Activated CD8-positive, alpha-beta T cell treated with anti-CD3 and anti-CD28 coated beads for 36 hours (primary cell): ENCODE measurements around the gene BAAT. TPM values are rescaled to one million over a fixed set of nuclear protein-coding genes. Genes with fewer than 3 reads are reported as not detected.

Experiments used
- ATAC-seq: fragments of 200-7000 bp; cut with Tn5 transposase; one replicate; pipeline ENCODE4 v1.10.0; 2021; ENCODE audit warnings: mild to moderate bottlenecking, moderate library complexity
- CTCF ChIA-PET: fragments of 350-600 bp; sonication (Branson Sonifier 250); formaldehyde crosslinking; loops from one replicate; lab custom pipeline; 2021; ENCODE audit warnings: antibody characterized with exemption; lab: Charles Lee
- POLR2A ChIA-PET: fragments of 350-600 bp; sonication (Branson Sonifier 250); formaldehyde crosslinking; loops from one replicate; lab custom pipeline; 2021; ENCODE audit warnings: antibody characterized with exemption; lab: Charles Lee
- DNase-seq: peaks from one replicate; pipeline ENCODE4 v3.0.0-alpha.2; 2020
- H3K27ac Mint-ChIP-seq: one replicate; pipeline ENCODE4 v1.8.0; 2021; ENCODE audit warnings: mild to moderate bottlenecking, mixed read lengths
- H3K27me3 Mint-ChIP-seq: one replicate; pipeline ENCODE4 v1.8.0; 2021; ENCODE audit warnings: mixed read lengths
- H3K36me3 Mint-ChIP-seq: one replicate; pipeline ENCODE4 v1.8.0; 2021; ENCODE audit warnings: low read depth, mixed read lengths
- H3K4me1 Mint-ChIP-seq: one replicate; pipeline ENCODE4 v1.8.0; 2021; ENCODE audit warnings: low read depth, mixed read lengths
- H3K4me3 Mint-ChIP-seq: one replicate; pipeline ENCODE4 v1.8.0; 2021; ENCODE audit warnings: mild to moderate bottlenecking, moderate library complexity, mixed read lengths
- H3K9me3 Mint-ChIP-seq: one replicate; pipeline ENCODE4 v1.8.0; 2021; ENCODE audit warnings: mixed read lengths
- intact Hi-C: fragments of 100-400 bp; cut with micrococcal nuclease; formaldehyde crosslinking; loops from one replicate; pipeline ENCODE4 v1.10.0; 2022
- total RNA-seq, 2 experiments: library from RNA; stranded (reverse); gene quantifications; one replicate each; pipeline ENCODE4 v1.2.3, GENCODE V29; 2021
- TF ChIP-seq, protein P1 (sequence below): fragments of 200-600 bp; IDR thresholded peaks from one replicate; pipeline ENCODE4 v1.8.0; 2022; ENCODE audit warnings: antibody characterized with exemption, mild to moderate bottlenecking

BAAT gene
- total RNA-seq, 2 experiments from 2014 or later: not detected

DNA sequence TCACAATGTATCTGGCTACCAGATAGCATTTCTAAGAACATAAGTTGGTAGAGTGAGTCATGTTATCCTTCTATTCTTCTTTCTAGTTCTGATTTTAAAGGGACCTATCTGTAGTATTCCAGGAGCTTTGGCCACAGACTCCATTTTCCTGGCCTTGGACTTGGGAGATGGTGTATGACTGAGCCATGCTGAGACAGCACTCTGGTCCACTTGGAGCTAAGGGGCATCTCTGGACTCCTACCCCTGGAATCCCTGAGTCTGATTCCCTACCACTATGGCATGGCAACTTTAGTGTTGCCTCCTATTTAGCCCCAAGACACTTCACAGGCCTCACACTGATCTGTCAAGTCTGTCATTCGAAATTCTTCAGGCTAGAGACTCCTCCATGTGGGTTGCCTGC, 58.8 kb downstream of the BAAT start:
- DNase-seq (no peak), ATAC-seq (no peak)
- Mint-ChIP-seq H3K9me3 (peaks cover 3% of the 10 kb centered on the region), H3K4me1 (no peaks in the 10 kb centered on the region), H3K27me3 (peaks cover 9% of the 10 kb centered on the region), H3K27ac (no peak overlapping the region), H3K36me3 (peaks cover 2% of the 10 kb centered on the region), H3K4me3 (no peak overlapping the region)
- ChIA-PET CTCF (no interaction called here), POLR2A (no interaction called here)
- TF ChIP-seq, protein P1, sequence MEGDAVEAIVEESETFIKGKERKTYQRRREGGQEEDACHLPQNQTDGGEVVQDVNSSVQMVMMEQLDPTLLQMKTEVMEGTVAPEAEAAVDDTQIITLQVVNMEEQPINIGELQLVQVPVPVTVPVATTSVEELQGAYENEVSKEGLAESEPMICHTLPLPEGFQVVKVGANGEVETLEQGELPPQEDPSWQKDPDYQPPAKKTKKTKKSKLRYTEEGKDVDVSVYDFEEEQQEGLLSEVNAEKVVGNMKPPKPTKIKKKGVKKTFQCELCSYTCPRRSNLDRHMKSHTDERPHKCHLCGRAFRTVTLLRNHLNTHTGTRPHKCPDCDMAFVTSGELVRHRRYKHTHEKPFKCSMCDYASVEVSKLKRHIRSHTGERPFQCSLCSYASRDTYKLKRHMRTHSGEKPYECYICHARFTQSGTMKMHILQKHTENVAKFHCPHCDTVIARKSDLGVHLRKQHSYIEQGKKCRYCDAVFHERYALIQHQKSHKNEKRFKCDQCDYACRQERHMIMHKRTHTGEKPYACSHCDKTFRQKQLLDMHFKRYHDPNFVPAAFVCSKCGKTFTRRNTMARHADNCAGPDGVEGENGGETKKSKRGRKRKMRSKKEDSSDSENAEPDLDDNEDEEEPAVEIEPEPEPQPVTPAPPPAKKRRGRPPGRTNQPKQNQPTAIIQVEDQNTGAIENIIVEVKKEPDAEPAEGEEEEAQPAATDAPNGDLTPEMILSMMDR: no peak
- intact Hi-C loops: no loop called here

DNA sequence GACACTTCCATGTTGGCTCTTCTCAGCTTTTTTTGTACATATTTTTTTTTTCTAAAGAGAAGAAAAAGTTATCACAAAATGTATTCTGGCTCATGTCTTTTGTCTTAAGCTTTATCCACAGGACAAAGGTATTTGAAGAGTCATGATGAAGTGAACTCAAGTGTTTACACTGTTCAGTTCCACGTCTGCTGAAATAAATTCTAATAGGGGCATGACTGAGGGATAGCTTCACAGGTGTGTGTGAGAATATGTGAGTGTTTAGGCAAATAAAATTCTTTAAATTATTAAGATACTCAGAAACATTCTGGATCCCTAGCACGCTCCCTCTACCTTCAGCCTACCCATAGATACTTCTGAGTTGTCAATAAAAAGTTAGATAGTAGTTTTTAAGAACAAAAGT, 59.8 kb downstream of the BAAT start:
- ATAC-seq (no peak), DNase-seq (no peak)
- CTCF ChIA-PET: no interaction called here
- Mint-ChIP-seq H3K27ac (no peak overlapping the region), H3K4me1 (no peaks in the 10 kb centered on the region), H3K9me3 (peaks cover 3% of the 10 kb centered on the region), H3K27me3 (peaks cover 7% of the 10 kb centered on the region), H3K4me3 (no peak overlapping the region), H3K36me3 (peaks cover 2% of the 10 kb centered on the region)
- intact Hi-C loops: no loop called here
- TF ChIP-seq, protein P1: no peak
- POLR2A ChIA-PET: interaction anchor here (0.6 kb wide), 2 partner anchors 27 to 625 kb away, joined by 3 read pairs; no protein-coding TSS in a partner anchor

DNA sequence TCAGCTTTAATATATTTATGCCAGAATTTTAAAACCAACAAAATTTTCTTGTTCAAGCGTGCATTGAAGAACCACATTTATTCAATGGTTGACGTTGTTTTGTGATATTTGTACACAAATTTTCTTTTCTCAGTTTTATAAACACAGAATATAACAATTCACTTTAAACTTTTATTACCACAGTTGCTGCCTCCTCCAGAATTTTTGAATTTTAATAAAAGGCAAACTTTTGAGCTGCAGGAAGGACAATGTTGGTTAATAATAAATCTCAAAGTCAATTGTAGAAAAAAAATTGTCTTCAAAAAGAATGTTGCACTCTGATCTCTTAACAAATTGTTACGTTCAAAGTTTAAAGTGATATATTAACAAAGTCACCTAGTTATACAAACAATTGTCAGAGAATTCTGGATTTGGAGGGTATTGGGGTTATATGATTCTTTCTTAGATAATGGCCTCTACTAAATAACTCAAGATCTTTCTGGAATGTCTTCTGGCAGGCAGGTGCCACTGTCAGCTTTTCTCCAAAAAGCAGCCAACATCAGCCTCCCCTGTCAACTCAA, 60.5 kb downstream of the BAAT start:
- no peaks in the 10 kb centered on the region for H3K4me1 Mint-ChIP-seq
- TF ChIP-seq, protein P1: no peak
- H3K9me3 Mint-ChIP-seq: peaks cover 3% of the 10 kb centered on the region
- ATAC-seq: no peak
- H3K4me3 Mint-ChIP-seq: no peak overlapping the region
- intact Hi-C loops: no loop called here
- ChIA-PET POLR2A (interaction anchor here (0.6 kb wide), 2 partner anchors 27 to 625 kb away, joined by 3 read pairs; no protein-coding TSS in a partner anchor), CTCF (no interaction called here)
- no peak overlapping the region for H3K27ac Mint-ChIP-seq
- peaks cover 2% of the 10 kb centered on the region for H3K36me3 Mint-ChIP-seq
- DNase-seq: no peak
- peaks cover 7% of the 10 kb centered on the region for H3K27me3 Mint-ChIP-seq

DNA sequence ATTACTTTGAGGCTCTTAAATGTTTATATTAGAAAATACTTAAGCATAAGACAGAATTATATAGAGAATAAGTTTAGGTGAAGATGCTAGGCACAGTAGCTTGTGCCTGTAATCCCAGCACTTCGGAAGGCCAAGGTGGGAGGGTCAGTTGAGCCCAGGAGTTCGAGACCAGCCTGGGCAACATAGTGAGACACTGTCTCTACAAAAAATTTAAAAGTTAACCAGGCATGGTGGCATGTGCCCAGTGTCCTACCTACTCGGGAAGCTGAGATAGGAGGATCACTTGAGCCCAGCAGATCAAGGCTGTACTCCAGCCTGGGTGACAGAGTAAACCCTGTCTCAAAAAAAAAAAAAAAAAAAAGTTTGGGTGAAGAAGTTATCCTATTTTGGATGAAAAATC, 61.7 kb downstream of the BAAT start:
- peaks cover 3% of the 10 kb centered on the region for H3K9me3 Mint-ChIP-seq
- H3K4me1 Mint-ChIP-seq: no peaks in the 10 kb centered on the region
- TF ChIP-seq, protein P1: no peak
- H3K27me3 Mint-ChIP-seq: peaks cover 10% of the 10 kb centered on the region
- DNase-seq (no peak), ATAC-seq (no peak)
- H3K27ac Mint-ChIP-seq: no peak overlapping the region
- intact Hi-C loops: no loop called here
- POLR2A ChIA-PET: no interaction called here
- CTCF ChIA-PET: interaction anchor here (0.9 kb wide), 1 partner anchor 11 kb away, joined by 3 read pairs; no protein-coding TSS in a partner anchor
- H3K36me3 Mint-ChIP-seq: peaks cover 2% of the 10 kb centered on the region
- H3K4me3 Mint-ChIP-seq: no peak overlapping the region

DNA sequence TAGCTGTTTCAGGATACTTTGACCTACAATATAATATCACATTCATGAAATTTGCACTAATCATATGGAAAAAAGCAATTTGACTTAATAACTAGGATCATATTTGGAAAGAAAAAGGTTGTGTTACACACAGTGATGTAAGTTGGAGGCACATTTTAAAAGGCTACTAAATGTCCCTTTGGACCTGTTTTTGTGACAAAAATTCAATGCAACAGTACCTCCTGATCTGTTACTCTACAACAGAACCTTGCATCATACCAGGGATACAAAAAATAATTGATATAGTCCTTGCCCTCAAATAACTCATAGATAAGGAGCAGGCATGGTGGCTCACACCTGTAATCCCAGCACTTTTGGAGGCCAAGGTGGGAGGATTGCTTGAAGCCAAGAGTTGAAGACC, 67.1 kb downstream of the BAAT start:
- Mint-ChIP-seq H3K4me1 (no peaks in the 10 kb centered on the region), H3K27ac (no peak overlapping the region), H3K9me3 (no peaks in the 10 kb centered on the region), H3K36me3 (no peaks in the 10 kb centered on the region), H3K27me3 (peaks cover 8% of the 10 kb centered on the region), H3K4me3 (no peak overlapping the region)
- ChIA-PET CTCF (no interaction called here), POLR2A (no interaction called here)
- ATAC-seq: no peak
- intact Hi-C loops: loop anchor here (10.0 kb wide), 1 partner anchor 203 kb away; no protein-coding TSS in a partner anchor
- DNase-seq: no peak
- TF ChIP-seq, protein P1: no peak
